ENCODE measurements around the gene NFATC2IP. TPM values are rescaled to one million over a fixed set of nuclear protein-coding genes. Genes with fewer than 3 reads are reported as not detected.

NFATC2IP gene
- total and polyA plus RNA-seq, 2 of the 8 experiments (the other 6 are each of a cell fraction or from before 2014, with no cell fraction given) = 54.4 to 71.5 TPM

DNA sequence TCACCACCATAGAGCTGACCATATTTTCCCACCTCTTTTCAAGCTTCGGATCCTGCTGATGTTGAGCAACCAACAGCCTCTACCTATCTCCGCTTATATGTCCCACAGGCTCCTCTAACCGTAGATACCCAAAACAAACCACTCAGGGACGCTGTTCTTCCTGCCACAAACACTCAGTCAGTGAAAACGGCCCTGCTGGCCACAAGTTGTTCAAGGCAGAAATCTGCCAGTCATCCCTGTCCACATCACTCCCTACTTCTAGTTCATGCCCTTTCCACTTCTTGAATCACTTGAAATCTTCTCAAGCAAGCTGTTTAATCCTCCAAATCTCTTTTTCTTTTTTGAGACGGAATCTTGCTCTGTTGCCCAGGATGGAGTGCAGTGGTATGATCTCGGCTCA, 33.6 kb upstream of the NFATC2IP start:
- Histone ChIP-seq H3K56ac (replicated peaks; ENCODE audit: insufficient read length, low read depth, low read length) (no peak overlapping the region), H2BK12ac (ENCODE audit: low read depth, low read length) (no peak overlapping the region), H3K23me2 (ENCODE audit: low read depth, low read length) (no peaks in the 10 kb centered on the region), H2BK15ac (ENCODE audit: low read length) (no peak overlapping the region), H4K20me1 (replicated peaks in 1 of 2; ENCODE audit: control insufficient read depth in 1 of 2, insufficient read depth in 2 of 2, low read length in 2 of 2) (no peaks in the 10 kb centered on the region), H4K91ac (replicated peaks; ENCODE audit: insufficient read length, low read length) (no peak overlapping the region), H3K4ac (replicated peaks; ENCODE audit: insufficient read length, low read depth, low read length) (no peak overlapping the region), H2BK20ac (ENCODE audit: low read length) (no peak overlapping the region), H2AK5ac (ENCODE audit: low read depth, low read length) (no peak overlapping the region), H3K27ac (ENCODE audit: low read depth, low read length) (no peak overlapping the region), H3K9ac (replicated peaks in 1 of 4; ENCODE audit: extremely low read depth in 1 of 4, low read depth in 3 of 4, low read length in 3 of 4) (no peak overlapping the region), H3K79me1 (ENCODE audit: low read depth, low read length) (no peaks in the 10 kb centered on the region), H3K4me2 (ENCODE audit: insufficient read depth in 1 of 2, low read depth in 2 of 2, low read length in 2 of 2) (no peak overlapping the region), H3K4me1 (replicated peaks in 1 of 4; ENCODE audit: control insufficient read depth in 3 of 4, insufficient read depth in 4 of 4, low read length in 3 of 4) (no peaks in the 10 kb centered on the region), H3K36me3 (ENCODE audit: control insufficient read depth in 2 of 4, insufficient read depth in 4 of 4, low read length in 3 of 4) (peaks cover 0 to 9% (median 5%) of the 10 kb centered on the region in 4 experiments; a peak in 4 of 8 replicates), H3K4me3 (ENCODE audit: extremely low read depth in 1 of 4, insufficient read depth in 2 of 4, low read depth in 3 of 4, low read length in 4 of 4) (no peak overlapping the region), H2BK120ac (replicated peaks; ENCODE audit: low read depth, low read length) (no peak overlapping the region), H3K18ac (ENCODE audit: extremely low read depth, low read length) (no peak overlapping the region), H3K27me3 (replicated peaks in 1 of 4; ENCODE audit: control insufficient read depth in 3 of 4, extremely low read depth in 1 of 4, insufficient read depth in 3 of 4, low read length in 3 of 4) (no peaks in the 10 kb centered on the region), H4K8ac (ENCODE audit: extremely low read depth, insufficient read depth, low read length) (no peak overlapping the region), H2AFZ (ENCODE audit: low read length) (no peak overlapping the region), H3K9me3 (ENCODE audit: insufficient read depth in 2 of 2, low read depth in 1 of 2, low read length in 1 of 2) (no peaks in the 10 kb centered on the region), H3K14ac (ENCODE audit: insufficient read length) (no peak overlapping the region), H2BK5ac (ENCODE audit: low read depth, low read length) (no peak overlapping the region), H4K5ac (ENCODE audit: insufficient read length, low read depth, low read length) (no peak overlapping the region), H3K23ac (ENCODE audit: insufficient read length) (no peak overlapping the region), H3K79me2 (ENCODE audit: control insufficient read depth in 1 of 2, insufficient read depth in 2 of 2, low read length in 2 of 2) (no peaks in the 10 kb centered on the region)
- DNase-seq (ENCODE audit: low read depth in 1 of 2, low spot score in 2 of 2) (no peak), FAIRE-seq (no peak)
- ChIA-PET CTCF (ENCODE audit: partially characterized antibody) (interaction anchor here (0.6 to 1.9 kb wide), 6 partner anchors 7 to 44 kb away, joined by 3 to 6 read pairs (median 4); partner anchors contain the start of gene RABEP2), POLR2A (ENCODE audit: partially characterized antibody) (interaction anchor here (1.0 kb wide), 1 partner anchor 12 kb away, joined by 4 read pairs; no protein-coding TSS in a partner anchor)
- 95% methylated on average over 7 of the region's 7 CpGs; no CpG with 5 or more reads in 1 of the 2 experiments for WGBS, 2 experiments (ENCODE audit: extremely low coverage in 1 of 2, insufficient coverage in 1 of 2, insufficient read length in 1 of 2, insufficient replicate concordance in 2 of 2, low coverage in 1 of 2, low lambda C conversion rate in 2 of 2, missing lambda C conversion rate in 1 of 2)
- no peak for TF ChIP-seq CHD1 (IDR thresholded peaks at IDR 0.05; ENCODE audit: low read depth, low read length)
- TF ChIP-seq POU5F1 (IDR thresholded peaks at IDR 0.05; ENCODE audit: low read depth, low read length) = no peak
- TF ChIP-seq SAP30 (IDR thresholded peaks at IDR 0.05; ENCODE audit: insufficient read depth, insufficient replicate concordance, low read length) = no peak
- TF ChIP-seq CHD2 (IDR thresholded peaks at IDR 0.05; ENCODE audit: low read length) = no peak

Data from H1 (cell line).